ENCODE data around the gene RORC.

Gene RORC

DNA sequence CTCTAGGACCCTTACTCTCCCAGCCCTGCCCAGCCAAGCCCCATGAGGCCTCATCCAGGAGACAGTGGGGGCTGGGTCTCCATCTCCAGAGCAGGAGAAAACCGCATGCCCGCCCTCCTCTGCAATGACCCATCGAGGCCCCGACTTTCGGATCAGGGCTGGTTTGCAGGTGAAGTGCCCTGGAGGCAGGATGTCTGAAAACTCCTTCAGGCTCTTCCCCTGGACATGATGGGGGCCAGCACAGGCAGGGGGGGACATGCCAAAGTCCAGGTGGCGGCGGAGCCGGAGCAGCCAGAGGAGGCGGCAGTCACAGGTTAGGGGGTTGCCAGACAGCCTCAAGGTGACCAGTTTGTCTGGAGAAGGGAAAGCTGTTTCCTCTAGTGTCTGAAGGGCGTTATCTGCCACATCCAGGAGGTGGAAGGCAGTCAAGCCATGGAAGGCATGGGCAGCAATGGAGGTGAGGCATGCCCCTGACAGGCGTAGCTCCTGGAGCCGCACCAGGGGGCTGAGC, 30.2 kb downstream of the RORC start:
- TF ChIP-seq, protein P1, sequence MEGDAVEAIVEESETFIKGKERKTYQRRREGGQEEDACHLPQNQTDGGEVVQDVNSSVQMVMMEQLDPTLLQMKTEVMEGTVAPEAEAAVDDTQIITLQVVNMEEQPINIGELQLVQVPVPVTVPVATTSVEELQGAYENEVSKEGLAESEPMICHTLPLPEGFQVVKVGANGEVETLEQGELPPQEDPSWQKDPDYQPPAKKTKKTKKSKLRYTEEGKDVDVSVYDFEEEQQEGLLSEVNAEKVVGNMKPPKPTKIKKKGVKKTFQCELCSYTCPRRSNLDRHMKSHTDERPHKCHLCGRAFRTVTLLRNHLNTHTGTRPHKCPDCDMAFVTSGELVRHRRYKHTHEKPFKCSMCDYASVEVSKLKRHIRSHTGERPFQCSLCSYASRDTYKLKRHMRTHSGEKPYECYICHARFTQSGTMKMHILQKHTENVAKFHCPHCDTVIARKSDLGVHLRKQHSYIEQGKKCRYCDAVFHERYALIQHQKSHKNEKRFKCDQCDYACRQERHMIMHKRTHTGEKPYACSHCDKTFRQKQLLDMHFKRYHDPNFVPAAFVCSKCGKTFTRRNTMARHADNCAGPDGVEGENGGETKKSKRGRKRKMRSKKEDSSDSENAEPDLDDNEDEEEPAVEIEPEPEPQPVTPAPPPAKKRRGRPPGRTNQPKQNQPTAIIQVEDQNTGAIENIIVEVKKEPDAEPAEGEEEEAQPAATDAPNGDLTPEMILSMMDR (conservative IDR thresholded peaks at IDR 0.05; ENCODE audit: low read depth, low read length), result no peak
- DNase-seq (ENCODE audit: low read depth), result no peak
- H3K4me3 ChIP-seq (ENCODE audit: low read length), result no peak overlapping the region

DNA sequence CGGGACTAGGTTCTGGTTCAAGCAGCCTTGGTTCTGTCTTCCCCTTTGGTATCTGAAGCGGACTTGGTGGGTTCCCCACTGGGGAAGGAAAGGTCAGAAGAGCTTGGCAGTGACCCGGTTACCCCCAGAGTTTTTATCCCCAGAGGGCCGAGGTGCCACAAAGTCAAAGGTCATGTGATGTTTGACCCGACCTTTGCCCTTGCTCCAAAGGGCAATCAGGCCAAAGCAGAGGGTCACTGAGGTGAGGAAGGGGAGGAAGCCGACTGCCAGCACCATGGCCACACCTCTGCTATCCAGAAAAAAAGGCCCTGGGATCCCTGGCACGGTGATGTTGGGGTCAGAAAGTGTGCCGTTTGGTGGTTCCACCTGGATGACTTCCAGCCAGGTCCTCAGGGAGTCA, 30.8 kb downstream of the RORC start:
- no peak overlapping the region for H3K4me3 ChIP-seq (ENCODE audit: low read length)
- no peak for DNase-seq (ENCODE audit: low read depth)
- TF ChIP-seq, protein P1 (conservative IDR thresholded peaks at IDR 0.05; ENCODE audit: low read depth, low read length), result no peak

DNA sequence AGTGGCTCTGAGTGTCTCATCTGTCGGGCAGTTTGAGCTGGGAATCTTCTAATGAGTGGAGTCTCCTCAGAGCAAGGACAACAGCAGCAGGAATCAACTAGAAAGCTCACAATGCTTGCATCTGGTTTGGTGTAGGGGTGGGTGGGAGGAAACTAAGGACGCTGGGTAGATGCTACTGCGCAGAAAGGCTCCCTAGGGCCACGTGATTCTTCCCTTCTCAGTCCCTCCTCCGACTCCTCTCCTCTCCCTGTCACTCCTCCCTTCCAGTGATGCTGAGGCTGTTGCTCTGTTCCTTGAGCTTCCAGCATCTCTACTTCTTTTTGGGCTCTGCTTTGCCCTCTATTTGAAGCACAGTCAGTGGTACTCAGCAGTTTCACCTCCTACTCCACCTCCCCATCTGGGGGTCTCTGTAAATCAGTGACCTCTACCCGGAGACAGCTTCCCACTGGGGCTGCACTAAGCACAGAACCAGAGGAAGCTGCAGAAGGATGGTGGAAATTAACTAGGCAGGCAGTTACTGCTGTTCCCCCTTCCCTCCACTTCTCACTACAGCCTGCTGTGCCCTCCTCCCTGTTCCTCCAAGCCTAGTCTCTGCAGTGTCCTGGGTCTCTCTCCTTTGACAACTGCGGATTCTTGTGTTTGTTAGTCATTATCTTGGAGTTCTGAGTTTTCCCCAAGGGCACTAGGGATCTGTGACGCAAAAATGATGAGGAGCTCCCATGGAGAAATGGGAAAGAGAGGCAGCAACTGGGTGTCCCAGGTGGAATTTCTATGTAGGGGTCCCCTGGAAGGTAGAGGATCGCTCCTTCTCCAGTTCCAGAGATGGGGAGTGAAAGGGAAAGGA, 32.2 kb downstream of the RORC start:
- no peak for DNase-seq (ENCODE audit: low read depth)
- TF ChIP-seq, protein P1 (conservative IDR thresholded peaks at IDR 0.05; ENCODE audit: low read depth, low read length), result no peak

DNA sequence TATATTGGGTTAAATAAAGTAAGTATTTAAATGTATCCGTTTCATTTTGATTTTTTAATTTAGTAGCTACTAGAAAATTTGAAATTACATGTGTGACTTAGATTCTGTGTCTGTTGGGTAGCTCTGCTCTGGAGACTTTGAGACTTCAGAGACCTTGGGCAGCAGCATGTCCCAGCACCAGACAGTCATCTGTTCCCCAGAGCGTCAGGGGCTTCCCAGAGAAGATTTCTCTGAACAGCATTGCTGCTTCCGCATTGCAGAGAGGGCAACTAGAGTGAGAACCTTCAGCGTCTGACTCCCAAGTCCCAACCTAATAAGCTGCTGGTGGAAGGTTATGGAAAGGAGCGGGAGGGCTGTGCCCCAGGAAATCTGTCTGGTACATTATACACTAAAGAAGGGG, 33.0 kb downstream of the RORC start:
- H3K4me3 ChIP-seq (ENCODE audit: low read length), result no peak overlapping the region
- TF ChIP-seq, protein P1 (conservative IDR thresholded peaks at IDR 0.05; ENCODE audit: low read depth, low read length), result no peak
- DNase-seq (ENCODE audit: low read depth), result no peak

More for the DNA sequence above, 32.2 kb downstream of the RORC start:
- H3K4me3 ChIP-seq (ENCODE audit: low read length), result no peak overlapping the region

DNA sequence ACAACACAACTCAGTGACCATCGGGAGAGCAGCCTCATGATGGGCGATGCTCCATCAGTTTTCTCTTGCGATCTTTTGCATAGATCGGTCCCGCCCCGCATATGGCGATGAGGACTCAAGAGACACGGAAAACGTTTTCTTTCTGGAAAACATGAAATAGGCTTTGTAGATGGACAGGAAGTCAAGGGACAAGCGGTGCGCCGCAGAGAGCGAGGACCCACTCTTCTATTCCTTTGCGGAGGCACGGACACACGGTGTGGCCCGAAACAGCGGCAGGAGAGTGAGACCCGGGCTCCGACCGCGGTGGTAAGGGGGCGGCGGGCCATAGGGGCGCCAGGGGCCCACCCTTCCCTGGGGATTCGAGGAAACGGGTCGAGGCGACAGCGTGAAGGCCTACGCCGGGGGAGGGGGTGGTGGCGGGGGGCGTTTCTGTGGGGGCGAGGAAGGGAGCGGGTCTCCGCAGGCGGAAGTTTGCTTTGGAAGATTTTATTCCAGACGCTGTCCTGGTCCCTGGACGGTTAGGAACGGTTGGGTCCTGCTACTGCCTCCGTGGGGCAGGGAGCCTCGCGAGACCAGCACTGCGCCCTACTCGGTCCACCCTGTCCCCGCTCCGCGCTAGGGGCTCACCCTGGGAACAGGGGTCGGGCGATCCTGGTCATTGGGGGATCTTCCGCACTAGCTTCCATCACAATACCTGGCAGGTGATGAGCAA, 40.5 kb downstream of the RORC start:
- TF ChIP-seq, protein P1 (conservative IDR thresholded peaks at IDR 0.05; ENCODE audit: low read depth, low read length), result no peak
- DNase-seq (ENCODE audit: low read depth), result no peak
- H3K4me3 ChIP-seq (ENCODE audit: low read length), result peak overlapping the region; percentile 95

DNA sequence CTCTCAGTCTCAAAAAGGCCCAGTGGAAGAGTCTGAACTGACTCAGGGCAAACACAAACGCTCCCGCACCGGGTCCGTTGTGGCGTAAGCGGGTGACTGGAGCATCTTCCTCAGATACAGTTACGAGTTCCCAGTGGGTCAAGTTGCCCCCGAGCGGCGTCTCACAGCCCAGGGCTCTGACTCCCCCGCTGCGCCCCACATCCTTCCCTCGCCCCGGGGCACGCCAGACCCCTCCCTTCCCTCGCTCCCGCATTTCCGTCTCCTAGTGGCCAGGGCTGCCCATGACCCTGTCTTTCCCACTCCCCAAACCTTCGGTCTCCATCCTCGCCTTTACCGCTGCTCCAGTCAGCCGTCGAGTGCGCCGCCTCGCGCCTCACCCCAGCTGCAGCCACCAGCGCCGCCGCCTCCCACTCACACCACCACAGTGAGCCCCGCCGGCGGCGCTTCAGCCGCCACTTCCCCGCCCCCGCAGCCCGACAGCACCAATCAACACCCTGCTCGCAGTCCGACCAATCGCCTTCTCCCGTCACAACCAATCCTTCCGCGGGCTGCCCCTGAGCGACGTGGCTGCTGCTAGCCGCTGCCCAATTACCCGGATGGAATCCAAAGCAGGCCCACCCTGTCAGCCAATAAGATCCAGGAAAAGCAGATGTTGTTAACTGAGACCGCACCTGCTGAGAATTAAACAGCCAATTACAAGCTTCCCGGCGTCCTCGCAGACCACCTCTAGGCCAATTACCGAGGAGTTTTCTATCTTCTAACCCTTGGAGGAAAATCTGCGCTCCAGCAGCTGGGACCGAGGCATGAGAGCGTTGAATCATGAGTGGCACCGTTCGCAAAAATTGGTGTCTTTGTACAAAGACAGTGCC, 41.3 kb downstream of the RORC start, which contains the start of gene TDRKH:
TDRKH (minus strand) TSS at position 430 of the 869 bp plus-strand sequence. CDS start 7,478 bp downstream, outside the sequence.
- peak; percentile 99 for DNase-seq (ENCODE audit: low read depth)
- TF ChIP-seq, protein P1 (conservative IDR thresholded peaks at IDR 0.05; ENCODE audit: low read depth, low read length), result peak; percentile 18

More for the DNA sequence above, 41.3 kb downstream of the RORC start, which contains the start of gene TDRKH:
- H3K4me3 ChIP-seq (ENCODE audit: low read length), result peak within 1 kb of the TSS; percentile 95

Measured in retinal pigment epithelial cell (primary cell).